ENCODE measurements around the gene A4GALT. TPM values are rescaled to one million over a fixed set of nuclear protein-coding genes. Genes with fewer than 3 reads are reported as not detected.

Gene A4GALT
- total and polyA plus RNA-seq, 2 experiments from 2014 or later, result 2.2 to 4.4 TPM

- 74% methylated on average over 13 of the region's 13 CpGs for WGBS (ENCODE audit: low lambda C conversion rate, missing lambda C conversion rate)
- H3K79me2 ChIP-seq, result peaks cover 85% of the 10 kb centered on the region
- H3K4me2 ChIP-seq, result peak overlapping the region; percentile 92
- no peaks in the 10 kb centered on the region for H3K27me3 ChIP-seq
- no peak for DNase-seq (ENCODE audit: low spot score)
- TF ChIP-seq EZH2phosphoT487 (IDR thresholded peaks at IDR 0.05; ENCODE audit: low read depth, severe bottlenecking, unreplicated experiment) (no peak), CTCF (IDR thresholded peaks at IDR 0.05; ENCODE audit: poor library complexity) (no peak), EZH2 (IDR thresholded peaks at IDR 0.05; ENCODE audit: borderline replicate concordance) (no peak)
- H3K4me1 ChIP-seq (ENCODE audit: insufficient read depth), result peaks cover 75% of the 10 kb centered on the region
- H3K27ac ChIP-seq, result peak overlapping the region; percentile 100
- peaks cover 29% of the 10 kb centered on the region for H4K20me1 ChIP-seq (ENCODE audit: insufficient read depth, poor library complexity, severe bottlenecking)
- no peak overlapping the region for H2AFZ ChIP-seq
- no peaks in the 10 kb centered on the region for H3K9me2 ChIP-seq (replicated peaks; ENCODE audit: insufficient read depth)
- H3K9me3 ChIP-seq (ENCODE audit: low read depth), result no peaks in the 10 kb centered on the region
- no peak overlapping the region for H3K4me3 ChIP-seq
- no peaks in the 10 kb centered on the region for H3K36me3 ChIP-seq (replicated peaks; ENCODE audit: insufficient read depth, low read depth)
These were observed 74.6 kb downstream of the A4GALT start for GRCh38 chr22:42645938-42646568.

DNA sequence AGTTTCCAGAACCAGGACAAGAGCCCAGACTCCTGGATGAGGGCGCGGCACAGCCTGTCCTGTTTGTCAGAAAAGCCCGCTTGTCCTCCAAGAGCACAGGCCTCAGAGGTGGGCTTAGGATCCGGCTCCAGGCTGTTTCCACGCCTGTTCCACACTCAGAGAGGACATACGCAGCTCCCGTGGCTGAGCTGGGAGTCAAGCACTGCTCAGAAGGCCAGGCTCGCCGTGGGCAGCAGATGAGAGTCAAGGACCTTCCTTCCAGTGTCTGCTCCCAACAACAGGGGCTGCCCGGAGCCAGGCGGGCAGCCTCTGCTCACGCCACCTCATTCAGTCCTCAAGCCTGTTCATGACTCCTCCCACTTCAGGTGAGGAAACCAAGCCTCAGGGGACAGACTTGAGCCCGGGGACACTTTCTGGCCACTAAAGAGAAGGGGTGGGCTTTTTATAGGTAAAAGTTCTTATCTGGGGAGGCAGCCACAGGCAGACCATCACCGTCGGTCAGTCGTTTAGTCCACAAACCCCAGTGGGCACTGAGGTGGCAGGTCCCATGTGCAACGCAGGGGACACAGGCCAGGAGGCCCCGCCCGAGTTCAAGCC, 75.2 kb downstream of the A4GALT start:
- H3K4me2 ChIP-seq, result peak overlapping the region; percentile 92
- no peak overlapping the region for H3K4me3 ChIP-seq
- TF ChIP-seq CTCF (IDR thresholded peaks at IDR 0.05; ENCODE audit: poor library complexity) (no peak), EZH2 (IDR thresholded peaks at IDR 0.05; ENCODE audit: borderline replicate concordance) (no peak), EZH2phosphoT487 (IDR thresholded peaks at IDR 0.05; ENCODE audit: low read depth, severe bottlenecking, unreplicated experiment) (no peak)
- H3K4me1 ChIP-seq (ENCODE audit: insufficient read depth), result peaks cover 76% of the 10 kb centered on the region
- no peak for DNase-seq (ENCODE audit: low spot score)
- H3K27ac ChIP-seq, result peak overlapping the region; percentile 100
- H4K20me1 ChIP-seq (ENCODE audit: insufficient read depth, poor library complexity, severe bottlenecking), result peaks cover 29% of the 10 kb centered on the region
- H3K27me3 ChIP-seq, result no peaks in the 10 kb centered on the region
- no peaks in the 10 kb centered on the region for H3K9me3 ChIP-seq (ENCODE audit: low read depth)
- 66% methylated on average over 19 of the region's 19 CpGs for WGBS (ENCODE audit: low lambda C conversion rate, missing lambda C conversion rate)
- no peak overlapping the region for H2AFZ ChIP-seq
- peaks cover 91% of the 10 kb centered on the region for H3K79me2 ChIP-seq
- no peaks in the 10 kb centered on the region for H3K9me2 ChIP-seq (replicated peaks; ENCODE audit: insufficient read depth)
- no peaks in the 10 kb centered on the region for H3K36me3 ChIP-seq (replicated peaks; ENCODE audit: insufficient read depth, low read depth)

DNA sequence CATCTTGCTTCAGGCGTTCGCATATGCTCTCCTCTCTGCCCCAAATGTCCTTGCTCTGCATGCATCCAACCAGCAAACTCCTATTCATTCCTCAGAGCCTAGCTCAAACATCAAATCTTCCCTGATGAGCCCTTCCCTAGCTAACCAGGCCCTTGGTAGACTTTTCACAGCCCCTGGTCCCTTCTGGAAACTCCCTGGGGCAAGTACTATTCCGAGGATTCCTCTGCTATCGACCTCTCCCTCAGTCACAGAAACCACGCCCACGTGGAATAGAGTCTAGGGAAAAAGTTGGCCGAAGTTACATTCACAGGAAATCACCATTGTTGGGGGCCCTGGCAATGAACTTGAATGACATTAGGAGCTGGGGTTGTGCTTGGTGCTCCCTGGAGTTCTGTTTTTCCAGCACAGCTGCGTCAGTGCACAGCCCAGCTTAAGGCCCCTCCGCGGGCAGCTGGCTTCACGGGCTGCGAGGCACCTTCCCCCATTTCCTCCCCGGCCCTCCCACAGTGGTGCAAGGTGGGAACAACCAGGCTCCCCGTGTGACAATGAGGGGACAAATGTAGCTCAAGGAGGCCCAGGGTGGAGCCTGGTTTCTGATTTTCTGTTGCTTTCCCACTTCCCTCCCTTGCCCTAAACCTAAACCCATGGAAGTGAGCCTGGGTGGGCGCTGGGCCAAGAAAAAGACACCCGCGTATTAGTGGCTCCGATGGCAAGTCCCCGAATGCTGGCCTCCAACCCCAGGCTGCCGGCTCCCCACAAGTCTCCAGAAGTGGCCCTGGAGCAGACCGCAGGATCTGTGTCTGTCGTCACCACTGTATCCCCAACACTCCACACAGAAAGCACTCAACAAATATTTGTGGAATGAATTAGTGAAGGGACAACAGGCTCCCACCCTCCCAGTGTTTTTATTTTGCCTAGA, 76.0 kb downstream of the A4GALT start:
- H3K79me2 ChIP-seq, result peaks cover 94% of the 10 kb centered on the region
- H3K9me3 ChIP-seq (ENCODE audit: low read depth), result no peaks in the 10 kb centered on the region
- TF ChIP-seq EZH2phosphoT487 (IDR thresholded peaks at IDR 0.05; ENCODE audit: low read depth, severe bottlenecking, unreplicated experiment), result no peak
- TF ChIP-seq EZH2 (IDR thresholded peaks at IDR 0.05; ENCODE audit: borderline replicate concordance), result no peak
- TF ChIP-seq CTCF (IDR thresholded peaks at IDR 0.05; ENCODE audit: poor library complexity), result no peak
- peak overlapping the region; percentile 100 for H3K27ac ChIP-seq
- H3K4me3 ChIP-seq, result no peak overlapping the region
- H3K4me2 ChIP-seq, result peak overlapping the region; percentile 92
- no peaks in the 10 kb centered on the region for H3K9me2 ChIP-seq (replicated peaks; ENCODE audit: insufficient read depth)
- H3K27me3 ChIP-seq, result no peaks in the 10 kb centered on the region
- peak; percentile 52 for DNase-seq (ENCODE audit: low spot score)
- no peaks in the 10 kb centered on the region for H3K36me3 ChIP-seq (replicated peaks; ENCODE audit: insufficient read depth, low read depth)
- H4K20me1 ChIP-seq (ENCODE audit: insufficient read depth, poor library complexity, severe bottlenecking), result peaks cover 29% of the 10 kb centered on the region
- no peak overlapping the region for H2AFZ ChIP-seq
- peaks cover 75% of the 10 kb centered on the region for H3K4me1 ChIP-seq (ENCODE audit: insufficient read depth)
- WGBS (ENCODE audit: low lambda C conversion rate, missing lambda C conversion rate), result 49% methylated on average over 22 of the region's 22 CpGs

All from hepatocyte (in vitro differentiated cells).